B cell (primary cell): Measurements from ENCODE around the gene PURB. TPM values are rescaled to one million over a fixed set of nuclear protein-coding genes. Genes with fewer than 3 reads are reported as not detected.
"Not testable (repeated sequence)": the region's sequence is repeated elsewhere in the genome, so short reads cannot be mapped to it uniquely, and the experiment has no call there.

Source experiments
- ATAC-seq: fragments of 200-7000 bp; cut with Tn5 transposase; one replicate; pipeline ENCODE4 v1.10.0; 2021; ENCODE audit warnings: low read depth, mild to moderate bottlenecking, moderate number of reproducible peaks, moderate library complexity
- CTCF ChIA-PET: fragments of 350-600 bp; sonication (Branson Sonifier 250); formaldehyde crosslinking; loops from one replicate; lab custom pipeline; 2021; ENCODE audit warnings: antibody characterized with exemption, inconsistent platforms; lab: Charles Lee
- POLR2A ChIA-PET: fragments of 350-600 bp; sonication (Branson Sonifier 250); formaldehyde crosslinking; loops from one replicate; lab custom pipeline; 2021; ENCODE audit warnings: antibody characterized with exemption; lab: Charles Lee
- DNase-seq: peaks from one replicate; pipeline ENCODE4 v3.0.0; 2013
- H2AFZ ChIP-seq: 2 replicates; pipeline ENCODE4 v1.6.1; 2012; ENCODE audit warnings: mild to moderate bottlenecking, low read depth, low read length; ENCODE audit not compliant: insufficient read depth, poor library complexity, severe bottlenecking
- H3K27ac ChIP-seq, 2 donors: 1 replicate in 1 of 2; 2 replicates in 1 of 2; pipeline ENCODE4 v1.5.1; 2012 to 2013; ENCODE audit warnings: low read length in 2 of 2, mild to moderate bottlenecking in 2 of 2, moderate library complexity in 1 of 2
- H3K27me3 ChIP-seq, 4 experiments: fragments of 200-600 bp in 1 of 4; sonication (generic) in 1 of 4; replicated peaks in 1 of 4; 1 replicate in 2 of 4; 2 replicates in 2 of 4; pipeline versions ENCODE4 v1.6.1 to v1.7.0; 2013 to 2016; ENCODE audit warnings: low read length in 3 of 4, mild to moderate bottlenecking in 2 of 4, mixed read lengths in 1 of 4, moderate library complexity in 1 of 4; ENCODE audit not compliant: insufficient read depth in 4 of 4, control insufficient read depth in 3 of 4; ENCODE audit errors: control extremely low read depth in 1 of 4
- H3K36me3 ChIP-seq, 2 experiments: replicated peaks in 1 of 2; 1 replicate in 1 of 2; 2 replicates in 1 of 2; pipeline versions ENCODE4 v1.6.1 to v1.7.1; 2013; ENCODE audit warnings: low read length in 1 of 2; ENCODE audit not compliant: insufficient read depth in 2 of 2, control insufficient read depth in 1 of 2; ENCODE audit errors: control extremely low read depth in 1 of 2, extremely low read depth in 1 of 2
- H3K4me1 ChIP-seq, 2 donors: fragments of 200-600 bp in 1 of 2; sonication (generic) in 1 of 2; 1 replicate in 1 of 2; 2 replicates in 1 of 2; pipeline versions ENCODE4 v1.5.1 to v1.6.1; 2013 to 2017; ENCODE audit warnings: low read length in 2 of 2; ENCODE audit not compliant: control insufficient read depth in 2 of 2, insufficient read depth in 2 of 2
- H3K4me2 ChIP-seq: replicated peaks from 2 replicates; pipeline ENCODE3; 2012; ENCODE audit warnings: mild to moderate bottlenecking, low read depth, low read length; ENCODE audit not compliant: poor library complexity, severe bottlenecking
- H3K4me3 ChIP-seq, 5 experiments: fragments of 200-600 bp in 1 of 5; sonication (generic) in 1 of 5; 1 replicate in 3 of 5; 2 replicates in 2 of 5; pipeline versions ENCODE4 v1.5.1 to v1.7.0; 2011 to 2016; ENCODE audit warnings: low read length in 4 of 5, mild to moderate bottlenecking in 4 of 5, low read depth in 2 of 5, control low read depth in 1 of 5, moderate library complexity in 1 of 5; ENCODE audit not compliant: insufficient read depth in 1 of 5; ENCODE audit errors: control extremely low read depth in 1 of 5, extremely low read depth in 1 of 5
- H3K79me2 ChIP-seq: fragments of 200-600 bp; sonication (generic); one replicate; pipeline ENCODE4 v1.6.0; 2016; ENCODE audit warnings: low read length; ENCODE audit not compliant: control insufficient read depth, insufficient read depth
- H3K9ac ChIP-seq: fragments of 200-600 bp; sonication (generic); 2 replicates; pipeline ENCODE4 v1.6.1; 2017; ENCODE audit warnings: mild to moderate bottlenecking, low read length, moderate library complexity
- H3K9me3 ChIP-seq, 3 donors: one replicate each; pipeline versions ENCODE4 v1.6.1 to v1.7.1; 2013; ENCODE audit warnings: low read length in 2 of 3; ENCODE audit not compliant: control insufficient read depth in 2 of 3, insufficient read depth in 1 of 3; ENCODE audit errors: control extremely low read depth in 1 of 3
- H4K20me1 ChIP-seq: 2 replicates; pipeline ENCODE4 v1.6.0; 2012; ENCODE audit warnings: mild to moderate bottlenecking, low read length; ENCODE audit not compliant: insufficient read depth, control insufficient read depth, poor library complexity, severe bottlenecking
- H3K27ac Mint-ChIP-seq: one replicate; pipeline ENCODE4 v1.8.0; 2021; ENCODE audit warnings: mixed read lengths
- H3K27me3 Mint-ChIP-seq: one replicate; pipeline ENCODE4 v1.8.0; 2021; ENCODE audit warnings: mixed read lengths
- H3K4me1 Mint-ChIP-seq: one replicate; pipeline ENCODE4 v1.8.0; 2021; ENCODE audit warnings: mixed read lengths
- H3K4me3 Mint-ChIP-seq: one replicate; pipeline ENCODE4 v1.8.0; 2021; ENCODE audit warnings: mixed read lengths
- H3K9me3 Mint-ChIP-seq: one replicate; pipeline ENCODE4 v1.8.0; 2022; ENCODE audit warnings: mixed read lengths; ENCODE audit not compliant: insufficient read depth
- EZH2 ChIP-seq: IDR thresholded peaks from 2 replicates; pipeline ENCODE4 v1.6.1; 2012; ENCODE audit warnings: borderline replicate concordance, low read depth, mild to moderate bottlenecking, moderate library complexity, low read length; ENCODE audit not compliant: insufficient read depth, poor library complexity, severe bottlenecking
- WGBS: methylation state at CpG from one replicate; pipeline ENCODE4 v1.1.5; 2013; ENCODE audit warnings: missing lambda C conversion rate; ENCODE audit not compliant: insufficient coverage; 5-methylcytosine and 5-hydroxymethylcytosine counted together
- intact Hi-C: fragments of 100-400 bp; cut with micrococcal nuclease; formaldehyde crosslinking; loops from one replicate; pipeline ENCODE4 v1.10.0; 2022
- polyA plus RNA-seq: library from polyadenylated mRNA; depleted of rRNA; stranded (reverse); fragments of >200 nt; gene quantifications from 2 replicates; pipeline ENCODE4 v1.2.3, GENCODE V29; 2012
- total RNA-seq, 2 donors: library from RNA; stranded (reverse); fragments of 120-200 nt in 1 of 2; gene quantifications; 1 replicate in 1 of 2; 2 replicates in 1 of 2; pipeline versions ENCODE4 v1.2.3 to v1.2.4, GENCODE V29; 2013 to 2022
- TF ChIP-seq, protein P1 (sequence below): fragments of 200-600 bp; IDR thresholded peaks from one replicate; pipeline ENCODE4 v1.8.0; 2022; ENCODE audit warnings: antibody characterized with exemption, mild to moderate bottlenecking

Gene PURB
- total and polyA plus RNA-seq, 2 donors (not counting 1 experiment from before 2014, with no cell fraction given) = 6.4 to 28.6 TPM

DNA sequence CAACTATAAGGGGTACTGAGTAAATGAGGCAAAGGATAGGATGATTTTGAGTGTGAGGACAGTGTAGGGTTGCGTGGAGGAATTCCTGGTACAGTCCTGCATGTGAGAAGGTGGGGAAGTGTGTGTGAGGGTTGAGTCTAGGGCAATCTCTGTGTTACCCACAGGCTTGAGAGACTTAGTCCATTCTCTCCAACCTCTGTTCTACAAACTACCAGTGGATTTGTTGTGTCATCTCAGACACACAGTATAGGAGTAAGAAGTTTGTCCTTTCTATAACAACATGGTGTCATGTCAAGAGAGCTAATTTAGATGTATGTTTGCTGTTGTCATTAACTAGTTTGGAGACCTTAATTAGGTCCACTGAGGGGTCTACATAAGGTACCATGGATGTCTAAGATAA is 12.5 kb downstream of the PURB start:
- Histone ChIP-seq H3K79me2 (no peaks in the 10 kb centered on the region), H3K9me3 (peaks cover 0 to 2% (median 0%) of the 10 kb centered on the region in 3 donors), H3K27me3 (no peaks in the 10 kb centered on the region), H3K9ac (no peak overlapping the region), H3K36me3 (no peaks in the 10 kb centered on the region), H3K27ac (no peak overlapping the region), H2AFZ (no peak overlapping the region), H3K4me1 (no peaks in the 10 kb centered on the region), H4K20me1 (no peaks in the 10 kb centered on the region), H3K4me3 (no peak overlapping the region), H3K4me2 (no peak overlapping the region)
- no peaks in the 10 kb centered on the region for H3K27me3 Mint-ChIP-seq
- TF ChIP-seq, protein P1, sequence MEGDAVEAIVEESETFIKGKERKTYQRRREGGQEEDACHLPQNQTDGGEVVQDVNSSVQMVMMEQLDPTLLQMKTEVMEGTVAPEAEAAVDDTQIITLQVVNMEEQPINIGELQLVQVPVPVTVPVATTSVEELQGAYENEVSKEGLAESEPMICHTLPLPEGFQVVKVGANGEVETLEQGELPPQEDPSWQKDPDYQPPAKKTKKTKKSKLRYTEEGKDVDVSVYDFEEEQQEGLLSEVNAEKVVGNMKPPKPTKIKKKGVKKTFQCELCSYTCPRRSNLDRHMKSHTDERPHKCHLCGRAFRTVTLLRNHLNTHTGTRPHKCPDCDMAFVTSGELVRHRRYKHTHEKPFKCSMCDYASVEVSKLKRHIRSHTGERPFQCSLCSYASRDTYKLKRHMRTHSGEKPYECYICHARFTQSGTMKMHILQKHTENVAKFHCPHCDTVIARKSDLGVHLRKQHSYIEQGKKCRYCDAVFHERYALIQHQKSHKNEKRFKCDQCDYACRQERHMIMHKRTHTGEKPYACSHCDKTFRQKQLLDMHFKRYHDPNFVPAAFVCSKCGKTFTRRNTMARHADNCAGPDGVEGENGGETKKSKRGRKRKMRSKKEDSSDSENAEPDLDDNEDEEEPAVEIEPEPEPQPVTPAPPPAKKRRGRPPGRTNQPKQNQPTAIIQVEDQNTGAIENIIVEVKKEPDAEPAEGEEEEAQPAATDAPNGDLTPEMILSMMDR = no peak
- TF ChIP-seq EZH2 = no peak
- DNase-seq (no peak), ATAC-seq (no peak)
- intact Hi-C loops = no loop called here
- peaks cover 10% of the 10 kb centered on the region for H3K4me1 Mint-ChIP-seq
- WGBS = 100% methylated on average over 1 of the region's 1 CpG
- H3K9me3 Mint-ChIP-seq = no peaks in the 10 kb centered on the region
- POLR2A ChIA-PET = interaction anchor here (0.7 kb wide), 1 partner anchor 76 kb away, joined by 3 read pairs; no protein-coding TSS in a partner anchor
- CTCF ChIA-PET = interaction anchor here (1.2 to 1.8 kb wide), 2 partner anchors 19 to 263 kb away, joined by 3 to 6 read pairs; no protein-coding TSS in a partner anchor
- H3K27ac Mint-ChIP-seq = no peak overlapping the region
- no peak overlapping the region for H3K4me3 Mint-ChIP-seq

DNA sequence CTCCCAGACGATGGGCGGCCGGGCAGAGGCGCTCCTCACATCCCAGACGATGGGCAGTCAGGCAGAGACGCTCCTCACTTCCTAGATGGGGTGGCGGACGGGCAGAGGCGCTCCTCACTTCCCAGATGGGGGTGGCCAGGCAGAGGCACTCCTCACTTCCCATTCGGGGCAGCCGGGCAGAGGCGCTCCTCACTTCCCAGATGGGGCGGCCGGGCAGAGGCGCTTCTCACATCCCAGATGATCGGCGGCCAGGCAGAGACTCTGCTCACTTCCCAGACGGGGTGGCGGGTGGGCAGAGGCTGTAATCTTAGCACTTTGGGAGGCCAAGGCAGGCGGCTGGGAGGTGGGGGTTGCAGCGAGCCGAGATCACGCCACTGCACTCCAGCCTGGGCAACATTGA is 13.4 kb downstream of the PURB start:
- H3K4me3 ChIP-seq, H3K27ac Mint-ChIP-seq, H3K27me3 Mint-ChIP-seq: not testable (repeated sequence)

DNA sequence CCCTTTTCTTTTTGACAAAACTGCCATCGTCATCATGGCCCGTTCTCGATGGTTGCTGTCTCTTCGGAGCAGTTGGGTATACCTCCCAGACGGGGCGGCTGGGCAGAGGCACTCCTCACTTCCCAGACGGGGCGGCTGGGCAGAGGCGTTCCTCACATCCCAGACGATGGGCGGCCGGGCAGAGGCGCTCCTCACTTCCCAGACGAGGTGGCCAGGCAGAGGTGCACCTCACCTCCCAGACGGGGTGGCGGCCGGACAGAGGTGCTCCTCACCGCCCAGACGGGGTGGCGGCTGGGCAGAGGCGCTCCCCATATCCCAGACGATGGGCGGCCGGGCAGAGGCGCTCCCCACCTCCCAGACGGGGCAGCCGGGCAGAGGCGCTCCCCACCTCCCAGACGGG is 14.6 kb downstream of the PURB start:
- H3K9me3 Mint-ChIP-seq, H3K27me3 Mint-ChIP-seq, H3K36me3 ChIP-seq, H3K79me2 ChIP-seq, H3K4me3 ChIP-seq, POLR2A ChIA-PET, H2AFZ ChIP-seq, H3K4me1 Mint-ChIP-seq, H3K4me3 Mint-ChIP-seq, H3K9ac ChIP-seq, ATAC-seq, H4K20me1 ChIP-seq, H3K9me3 ChIP-seq, intact Hi-C loops, H3K27ac ChIP-seq, H3K4me2 ChIP-seq, H3K27me3 ChIP-seq, H3K27ac Mint-ChIP-seq, CTCF ChIA-PET, DNase-seq, H3K4me1 ChIP-seq: not testable (repeated sequence)
- WGBS = 93% methylated on average over 22 of the region's 29 CpGs

More for the DNA sequence above, 13.4 kb downstream of the PURB start:
- WGBS = 97% methylated on average over 17 of the region's 23 CpGs
- POLR2A ChIA-PET, H3K4me1 Mint-ChIP-seq, H3K36me3 ChIP-seq, H3K9me3 ChIP-seq, H3K9ac ChIP-seq, H4K20me1 ChIP-seq, H3K4me2 ChIP-seq, intact Hi-C loops, DNase-seq, H3K27me3 ChIP-seq, H3K4me3 Mint-ChIP-seq, H3K9me3 Mint-ChIP-seq, H3K79me2 ChIP-seq, ATAC-seq, CTCF ChIA-PET, H2AFZ ChIP-seq, H3K27ac ChIP-seq, H3K4me1 ChIP-seq: not testable (repeated sequence)
